SHP77 (cell line): ENCODE results near the gene TTC28.

Source experiments
- DNase-seq, 2 experiments: peaks; one replicate each; lab custom pipeline; 2025; lab: John Stamatoyannopoulos, UW

The TTC28 gene

DNA sequence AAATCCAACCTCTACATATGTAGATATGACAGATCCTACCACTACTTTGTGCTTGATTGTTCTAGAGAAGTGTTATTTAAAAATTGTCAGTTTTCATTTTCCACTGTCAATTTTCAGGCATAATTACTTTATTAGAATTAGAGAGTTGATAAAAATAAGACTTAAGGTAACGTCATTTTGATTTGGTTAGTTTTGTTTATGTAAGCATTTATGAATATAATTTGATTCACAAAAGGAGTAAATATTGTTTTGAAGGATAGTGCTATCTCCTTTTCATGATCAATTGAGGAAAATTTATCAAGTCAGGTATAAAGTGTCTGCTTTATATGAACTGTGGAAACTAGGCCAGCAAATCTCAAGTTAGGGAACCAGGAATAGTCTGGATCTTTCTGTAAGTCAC lies 718.0 kb downstream of the TTC28 start:
- no peak for DNase-seq

DNA sequence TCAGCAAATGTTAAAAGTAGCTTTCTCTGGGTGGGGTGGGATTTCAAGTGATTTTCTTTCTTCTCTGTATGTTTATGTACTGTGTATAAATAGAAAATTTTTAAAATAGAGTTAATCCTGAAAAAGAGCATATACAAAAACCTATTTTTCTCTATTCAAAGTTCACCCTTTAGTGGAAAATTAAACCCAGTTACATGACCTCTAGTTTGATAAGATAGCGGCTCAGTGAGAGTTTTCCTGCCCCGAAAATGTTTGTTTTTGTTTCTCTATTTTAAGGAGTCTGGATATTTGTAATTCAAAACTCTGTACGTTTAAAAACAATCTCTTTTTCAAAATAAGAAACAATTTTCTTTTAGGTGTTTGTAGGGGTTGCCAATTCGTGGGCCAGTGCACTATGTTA lies 718.5 kb downstream of the TTC28 start:
- DNase-seq: no peak

DNA sequence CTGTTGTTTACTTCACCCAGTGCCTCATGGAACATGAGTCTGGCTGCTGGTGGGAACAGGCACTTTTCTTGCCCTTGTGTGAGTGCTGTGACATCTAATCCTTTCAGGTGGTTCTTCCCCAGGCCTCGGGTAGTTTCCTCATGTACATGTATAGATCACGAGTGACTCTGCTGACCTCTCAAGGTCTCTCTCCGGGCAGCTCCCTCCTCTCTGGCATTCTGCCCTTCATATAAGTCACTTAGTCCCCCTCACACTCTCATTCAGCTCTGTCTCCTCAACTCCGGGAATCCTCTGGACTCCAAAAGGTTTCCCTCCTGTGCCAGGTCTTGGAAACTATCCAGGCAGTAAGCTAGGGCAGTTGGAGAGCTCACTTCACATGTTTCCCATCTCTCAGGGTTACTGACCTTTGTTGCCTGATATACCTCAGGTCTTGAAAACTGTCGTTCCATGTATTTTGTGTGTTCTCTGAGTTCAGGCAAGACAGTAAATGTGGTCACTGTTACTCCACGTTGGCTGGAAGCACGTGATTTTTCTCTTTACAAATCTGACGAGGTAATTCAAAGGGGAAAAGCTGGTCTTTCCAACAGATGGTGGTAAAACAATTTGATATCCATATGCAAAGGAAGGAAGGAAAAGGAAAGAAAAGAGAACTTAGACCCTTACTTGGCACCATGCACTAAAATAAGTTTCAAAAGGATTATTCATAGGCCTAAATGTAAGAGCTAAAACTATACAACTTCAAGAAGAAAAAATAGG lies 720.1 kb downstream of the TTC28 start:
- DNase-seq: no peak

DNA sequence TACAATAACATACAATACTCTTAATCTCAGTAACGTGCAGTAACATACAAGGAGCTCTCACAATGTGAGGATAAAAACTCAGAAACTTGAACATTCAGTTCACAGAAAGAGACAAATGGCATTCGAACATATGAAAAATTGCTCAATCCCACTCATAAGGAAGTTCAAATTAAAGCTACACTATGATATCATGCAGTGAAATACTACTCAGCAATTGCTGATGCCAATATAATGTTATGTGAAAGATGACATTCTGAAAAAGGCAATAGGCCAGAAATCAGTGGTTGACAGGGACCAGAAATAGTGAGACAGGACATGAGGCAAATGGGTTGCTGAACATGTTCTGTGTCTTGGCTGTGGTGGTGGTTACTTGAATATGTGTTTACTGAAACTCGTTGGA lies 726.9 kb downstream of the TTC28 start:
- no peak for DNase-seq

DNA sequence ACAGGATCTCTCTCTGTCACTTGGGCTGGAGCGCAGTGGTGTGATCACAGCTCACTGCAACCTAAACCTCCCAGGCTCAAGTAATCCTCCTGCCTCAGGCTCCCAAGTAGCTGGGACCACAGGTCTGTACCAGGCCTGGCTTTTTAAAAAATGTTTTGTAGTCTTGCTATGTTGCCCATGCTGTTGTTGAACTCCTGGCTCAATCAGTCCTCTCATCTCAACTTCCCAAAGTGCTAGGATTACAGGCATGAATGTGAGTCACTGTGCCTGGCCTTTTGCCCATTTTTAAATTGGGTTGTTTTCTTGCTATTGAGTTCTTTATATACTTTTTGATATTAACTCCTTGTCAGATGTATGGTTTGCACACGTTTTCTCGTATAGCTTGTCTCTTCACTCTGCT lies 727.5 kb downstream of the TTC28 start:
- no peak for DNase-seq

DNA sequence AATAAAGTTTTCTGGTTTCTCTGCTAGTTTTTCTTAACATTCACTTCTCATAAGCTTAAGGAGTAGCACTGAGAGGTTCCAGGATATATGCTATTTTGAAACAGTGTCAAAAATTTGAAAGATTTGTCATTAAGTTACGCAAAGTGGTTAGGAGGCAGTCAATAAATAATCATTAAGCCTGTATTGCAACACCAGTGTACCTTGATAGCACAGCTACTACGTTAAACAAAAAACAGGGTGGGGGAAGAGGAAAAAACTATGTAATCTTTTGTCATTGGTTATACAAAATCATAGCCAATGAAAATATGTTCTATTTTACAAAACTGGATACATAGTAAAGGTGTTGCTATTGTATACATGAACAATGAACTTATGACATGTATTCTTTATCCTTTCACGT lies 730.2 kb downstream of the TTC28 start:
- DNase-seq: no peak

DNA sequence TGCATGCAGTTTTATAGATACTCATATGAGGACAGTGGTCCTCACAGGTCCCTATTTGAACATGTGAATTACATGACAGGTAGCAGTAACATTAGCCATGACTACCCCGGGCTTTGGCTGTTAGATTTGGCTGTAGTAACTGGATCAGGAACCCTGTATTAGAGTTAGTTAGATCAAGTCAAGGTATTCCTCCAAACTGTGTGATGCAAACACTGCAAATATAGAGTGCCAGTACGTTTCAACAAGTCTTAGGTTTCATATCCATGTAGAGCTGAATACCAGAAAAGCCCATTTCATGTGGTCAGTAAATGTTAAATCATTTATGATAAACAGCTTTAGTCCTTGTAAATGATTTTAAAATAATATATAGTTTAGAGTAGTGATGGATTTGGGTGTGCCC lies 731.1 kb downstream of the TTC28 start:
- DNase-seq: no peak

DNA sequence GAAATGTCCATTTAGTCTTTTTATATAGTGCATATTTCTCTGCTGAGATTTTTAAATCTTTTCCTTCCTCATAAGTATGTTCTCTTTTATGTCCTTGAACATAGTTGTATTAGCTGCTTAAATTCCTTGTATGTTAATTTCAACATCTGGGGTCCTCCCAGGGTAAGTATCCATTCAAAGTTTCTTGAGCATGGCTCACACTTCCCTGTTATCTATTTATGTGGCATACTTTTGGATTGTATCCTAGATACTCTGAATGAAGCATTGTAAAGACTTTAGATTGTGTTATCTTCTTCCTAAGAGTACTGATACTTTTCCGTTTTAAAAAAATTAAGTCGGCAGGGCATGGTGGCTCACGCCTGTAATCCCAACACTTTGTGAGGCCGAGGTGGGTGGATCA lies 732.2 kb downstream of the TTC28 start:
- no peak for DNase-seq

DNA sequence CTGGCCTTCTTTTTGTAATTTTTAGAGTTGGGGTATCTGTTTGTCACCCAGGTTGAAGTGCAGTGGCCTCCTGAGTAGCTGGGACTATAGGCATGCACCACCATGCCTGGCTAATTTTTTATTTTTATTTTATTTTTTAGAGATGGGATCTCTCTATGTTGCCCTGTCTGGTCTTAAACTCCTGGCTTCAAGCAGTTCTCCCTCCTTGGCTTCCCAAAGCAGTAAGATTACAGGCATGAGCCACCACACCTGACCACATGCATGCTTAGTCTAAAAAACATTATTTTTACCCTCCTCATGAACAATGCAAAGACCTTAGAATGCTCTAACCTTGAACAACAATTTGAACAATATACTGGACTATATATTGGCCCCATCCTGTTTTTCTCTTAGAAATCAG lies 738.5 kb downstream of the TTC28 start:
- no peak for DNase-seq

DNA sequence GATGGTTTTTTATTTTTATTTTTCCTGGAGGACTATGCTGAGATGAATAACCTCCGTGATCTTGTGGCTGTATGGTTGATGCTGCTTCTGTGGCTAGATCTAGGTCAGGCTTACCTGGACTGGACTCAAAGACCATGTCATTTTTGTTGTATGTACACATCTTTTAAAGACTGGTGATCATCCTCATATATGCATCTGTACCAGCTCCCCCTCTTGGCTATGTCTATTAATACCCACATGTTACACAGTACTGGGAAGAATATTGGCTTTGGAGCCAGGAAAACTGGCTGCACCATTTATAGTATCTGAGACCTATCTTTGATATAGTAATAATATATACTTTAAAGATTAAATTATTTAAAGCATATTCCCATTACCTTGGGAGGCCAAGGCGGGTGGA lies 742.2 kb downstream of the TTC28 start:
- no peak for DNase-seq

DNA sequence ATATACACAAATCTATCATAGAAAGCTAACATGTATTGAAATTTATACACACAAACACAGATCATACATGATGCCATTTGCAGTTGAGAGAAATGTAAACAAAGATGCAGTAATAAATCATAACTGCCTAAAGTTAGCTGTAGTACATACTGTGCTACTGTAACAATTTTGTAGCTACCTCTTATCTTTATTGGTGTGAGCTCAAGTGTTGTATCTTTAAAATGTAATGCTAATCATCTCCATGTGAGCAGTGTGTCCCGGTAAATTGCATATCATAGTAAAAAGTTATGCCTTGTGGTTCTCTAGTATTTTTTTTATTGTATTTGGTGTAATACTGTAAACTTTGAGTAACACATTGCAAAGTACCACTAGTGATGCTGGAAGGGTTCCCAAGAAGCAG lies 743.7 kb downstream of the TTC28 start:
- no peak for DNase-seq

DNA sequence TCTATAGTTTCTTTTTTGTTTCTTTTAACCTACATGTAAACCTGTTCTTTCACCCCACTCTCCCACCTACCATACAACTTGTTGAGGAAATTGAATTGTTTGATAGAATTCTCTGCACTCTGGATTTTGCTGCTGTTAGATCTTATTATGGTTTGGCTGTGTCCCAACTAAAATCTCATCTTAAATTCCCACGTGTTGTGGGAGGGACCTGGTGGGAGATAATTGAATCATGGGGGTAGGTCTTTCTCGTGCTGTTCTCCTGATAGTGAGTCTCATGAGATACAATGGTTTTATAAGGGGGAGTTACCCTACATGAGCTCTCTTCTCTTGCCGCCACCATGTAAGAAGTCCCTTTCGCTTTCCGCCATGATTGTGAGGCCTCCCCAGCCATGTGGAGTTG lies 745.6 kb downstream of the TTC28 start:
- DNase-seq: no peak

DNA sequence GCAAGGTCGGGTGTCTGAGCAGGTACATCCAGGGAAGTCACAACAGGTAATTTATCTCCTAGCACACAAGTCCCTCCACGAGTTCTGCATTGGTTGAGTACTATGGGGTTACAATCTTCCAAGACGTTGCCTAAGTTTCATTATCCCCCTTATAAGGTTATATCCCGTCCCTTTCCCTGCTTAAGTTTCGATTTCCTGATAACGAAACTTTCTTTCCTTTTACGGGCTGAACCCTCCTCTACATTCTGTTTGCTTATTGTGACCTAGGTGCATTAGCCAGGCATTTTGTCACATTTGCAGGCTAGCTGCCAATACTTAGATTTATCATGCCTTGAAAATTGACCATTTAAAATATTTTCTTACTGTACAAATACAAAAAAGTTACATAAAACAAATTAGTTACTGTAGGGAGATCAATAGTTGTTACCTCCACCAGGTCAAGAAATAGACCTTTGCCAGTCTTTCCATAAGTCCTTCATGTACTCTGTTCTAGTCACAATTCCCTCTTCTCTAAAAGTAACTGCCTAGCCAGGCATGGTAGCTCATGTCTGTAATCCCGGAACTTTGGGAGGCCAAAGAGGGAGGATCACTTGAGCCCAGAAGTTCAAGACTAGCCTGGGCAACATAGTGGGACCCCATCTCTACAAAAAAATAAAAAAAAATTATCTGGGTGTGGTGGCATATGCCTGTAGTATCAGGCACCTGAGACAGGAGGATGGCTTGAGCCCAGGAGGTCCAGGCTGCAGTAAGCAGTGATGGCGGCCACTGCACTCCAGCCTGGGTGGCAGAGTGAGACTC lies 746.3 kb downstream of the TTC28 start:
- DNase-seq: no peak

DNA sequence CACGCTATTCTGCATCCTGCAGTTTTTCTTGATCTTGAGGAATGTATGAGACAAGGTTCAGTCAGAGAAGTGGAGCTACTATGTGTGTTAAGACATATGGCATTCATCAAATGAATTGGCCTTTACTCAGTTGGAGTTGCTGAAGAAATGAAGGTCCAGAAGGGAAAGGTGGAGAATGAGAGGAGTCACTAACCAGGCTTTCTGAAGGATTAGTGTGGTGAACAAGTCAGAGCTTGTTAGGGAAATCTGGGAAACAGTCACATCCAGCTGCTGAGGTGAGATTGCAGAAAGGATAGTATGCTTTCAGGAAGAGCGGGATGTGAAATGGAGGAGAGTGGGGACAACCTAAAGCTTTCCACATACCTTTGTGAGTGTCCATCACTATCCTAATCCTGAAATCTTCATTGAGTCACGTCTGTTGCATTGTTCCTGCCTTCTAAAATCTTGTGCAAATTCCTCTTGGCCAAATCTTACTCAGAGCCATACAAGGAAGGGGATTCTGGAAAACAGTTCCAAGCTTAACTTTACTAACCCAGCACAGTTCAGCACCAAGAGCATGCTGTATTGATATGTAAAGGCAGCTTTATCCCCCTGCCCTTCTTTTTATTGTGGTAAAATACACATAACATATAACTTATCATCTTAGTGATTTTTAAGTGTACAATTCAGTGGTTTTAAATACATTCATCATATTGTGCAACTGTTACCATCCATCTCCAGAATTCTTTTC lies 749.1 kb downstream of the TTC28 start:
- DNase-seq: no peak
